ENCODE measurements around the gene FOXP2. TPM values are rescaled to one million over a fixed set of nuclear protein-coding genes. Genes with fewer than 3 reads are reported as not detected.

FOXP2 gene
- total and polyA plus RNA-seq, 4 donors: 1.2 to 7.4 (median 5.7) TPM

- Histone ChIP-seq H3K9me3 (ENCODE audit: control insufficient read depth in 4 of 4, low read length in 3 of 4) (no peaks in the 10 kb centered on the region), H3K27ac (ENCODE audit: low read depth in 1 of 2, low read length in 2 of 2) (no peak overlapping the region), H3K9ac (ENCODE audit: low read depth in 1 of 2, low read length in 2 of 2) (no peak overlapping the region), H3K27me3 (ENCODE audit: control insufficient read depth in 4 of 4, insufficient read depth in 4 of 4, low read length in 3 of 4) (no peaks in the 10 kb centered on the region), H3K4me1 (ENCODE audit: control insufficient read depth in 4 of 4, insufficient read depth in 4 of 4, low read length in 3 of 4) (no peaks in the 10 kb centered on the region), H3K4me3 (ENCODE audit: low read depth in 1 of 3, low read length in 3 of 3) (no peak overlapping the region), H3K36me3 (ENCODE audit: control insufficient read depth in 4 of 4, insufficient read depth in 3 of 4, low read depth in 1 of 4, low read length in 3 of 4) (no peaks in the 10 kb centered on the region)
- no peak for DNase-seq (ENCODE audit: low spot score)
- 72% methylated on average over 5 of the region's 5 CpGs for WGBS
- no peak for TF ChIP-seq FOXA1 (IDR thresholded peaks at IDR 0.05)
- TF ChIP-seq ZBTB33 (IDR thresholded peaks at IDR 0.05): no peak
- no peak for TF ChIP-seq HNF4G (IDR thresholded peaks at IDR 0.05)
- TF ChIP-seq FOXA2 (IDR thresholded peaks at IDR 0.05): no peak
- TF ChIP-seq EGR1 (IDR thresholded peaks at IDR 0.05; ENCODE audit: low read depth in 2 of 2): no peak
- TF ChIP-seq GABPA (IDR thresholded peaks at IDR 0.05 in 1 of 2, conservative IDR thresholded peaks at IDR 0.05 in 1 of 2): no peak
- no peak for TF ChIP-seq RAD21 (IDR thresholded peaks at IDR 0.05)
- TF ChIP-seq TAF1 (conservative IDR thresholded peaks at IDR 0.05): no peak
- TF ChIP-seq CTCF (IDR thresholded peaks at IDR 0.05; ENCODE audit: low read depth, low read length, missing input control): no peak
- no peak for TF ChIP-seq HNF4A (conservative IDR thresholded peaks at IDR 0.05)
- TF ChIP-seq REST (IDR thresholded peaks at IDR 0.05): no peak
- TF ChIP-seq MAX (IDR thresholded peaks at IDR 0.05): no peak
- no peak for TF ChIP-seq SP1 (IDR thresholded peaks at IDR 0.05)
- TF ChIP-seq YY1 (IDR thresholded peaks at IDR 0.05): no peak
- no peak for TF ChIP-seq JUND (IDR thresholded peaks at IDR 0.05)
- TF ChIP-seq NR2F2 (IDR thresholded peaks at IDR 0.05): no peak
- TF ChIP-seq ATF3 (IDR thresholded peaks at IDR 0.05): no peak
- TF ChIP-seq RXRA (IDR thresholded peaks at IDR 0.05): no peak
Measured at GRCh38 chr7:114710499-114710898, 295.9 kb downstream of the FOXP2 start.
